ENCODE results near the gene ELAVL3.

ELAVL3 gene

DNA sequence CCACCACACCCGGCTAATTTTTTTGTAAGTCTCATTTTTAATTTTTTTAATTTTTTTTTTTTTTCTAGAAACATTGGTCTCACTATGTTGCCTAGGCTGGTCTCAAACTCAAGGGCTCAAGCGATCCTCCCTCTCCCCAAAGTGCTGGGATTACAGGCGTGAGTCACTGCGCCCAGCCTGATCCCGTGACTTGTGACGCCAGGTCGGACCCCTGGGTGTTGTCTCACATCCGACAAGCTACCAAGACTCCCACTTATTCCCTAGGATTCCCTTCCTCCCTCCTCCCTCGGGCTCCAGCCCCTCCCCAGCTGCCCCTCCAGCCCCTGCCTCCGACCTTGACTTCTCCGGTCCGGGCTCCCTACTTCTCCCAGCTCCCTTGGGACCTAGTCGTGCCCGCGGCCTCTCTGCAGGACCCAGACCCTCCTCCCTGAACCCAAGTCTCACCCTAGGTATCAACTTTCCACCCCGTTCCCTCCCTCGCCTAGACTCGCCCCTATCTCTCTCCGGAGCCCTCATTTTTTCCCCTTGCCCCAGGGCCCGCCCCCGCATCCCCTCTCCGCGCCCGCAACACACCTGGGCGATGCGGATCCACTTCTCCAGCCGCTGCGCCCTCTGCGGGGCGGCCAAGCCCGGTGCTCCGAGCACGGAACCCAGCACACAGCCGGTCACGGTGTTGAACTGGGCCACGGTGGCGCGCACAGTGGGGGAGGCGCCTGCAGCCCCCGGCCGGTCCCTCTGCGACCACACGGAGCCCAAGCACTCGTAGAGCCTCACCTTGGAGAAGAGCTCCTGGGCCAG is 74.8 kb downstream of the ELAVL3 start:
- DNase-seq = no peak

DNA sequence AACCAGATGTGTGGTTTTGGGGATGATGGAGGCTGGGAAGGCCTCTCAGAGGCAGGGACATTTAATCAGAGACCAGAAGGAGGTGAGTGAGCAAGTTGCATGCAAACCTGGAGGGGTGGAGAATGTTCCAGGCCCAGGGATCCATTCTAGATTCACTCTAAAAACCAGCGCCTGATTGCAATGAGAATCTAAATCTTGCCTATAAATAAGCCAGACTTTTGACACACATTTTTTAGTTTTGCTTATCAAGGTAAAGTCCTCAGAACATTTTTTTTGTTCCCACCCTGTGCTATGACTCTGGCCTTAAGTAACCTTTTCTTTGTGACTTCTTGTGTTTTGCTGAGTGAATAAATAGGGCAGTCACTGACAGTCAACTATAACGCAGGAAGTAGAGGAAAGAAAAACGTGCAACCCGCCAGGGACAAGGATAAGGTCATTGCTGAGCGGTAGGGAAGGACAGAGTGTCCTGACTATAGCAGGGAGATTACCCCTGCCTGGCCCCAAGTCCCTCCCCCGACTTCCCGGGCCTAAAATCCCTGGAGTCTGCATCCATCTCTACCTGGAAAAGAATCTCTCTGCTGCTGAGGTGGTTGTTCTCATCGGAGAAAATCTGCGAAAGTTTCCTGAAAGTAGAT is 76.1 kb downstream of the ELAVL3 start:
- DNase-seq = no peak

DNA sequence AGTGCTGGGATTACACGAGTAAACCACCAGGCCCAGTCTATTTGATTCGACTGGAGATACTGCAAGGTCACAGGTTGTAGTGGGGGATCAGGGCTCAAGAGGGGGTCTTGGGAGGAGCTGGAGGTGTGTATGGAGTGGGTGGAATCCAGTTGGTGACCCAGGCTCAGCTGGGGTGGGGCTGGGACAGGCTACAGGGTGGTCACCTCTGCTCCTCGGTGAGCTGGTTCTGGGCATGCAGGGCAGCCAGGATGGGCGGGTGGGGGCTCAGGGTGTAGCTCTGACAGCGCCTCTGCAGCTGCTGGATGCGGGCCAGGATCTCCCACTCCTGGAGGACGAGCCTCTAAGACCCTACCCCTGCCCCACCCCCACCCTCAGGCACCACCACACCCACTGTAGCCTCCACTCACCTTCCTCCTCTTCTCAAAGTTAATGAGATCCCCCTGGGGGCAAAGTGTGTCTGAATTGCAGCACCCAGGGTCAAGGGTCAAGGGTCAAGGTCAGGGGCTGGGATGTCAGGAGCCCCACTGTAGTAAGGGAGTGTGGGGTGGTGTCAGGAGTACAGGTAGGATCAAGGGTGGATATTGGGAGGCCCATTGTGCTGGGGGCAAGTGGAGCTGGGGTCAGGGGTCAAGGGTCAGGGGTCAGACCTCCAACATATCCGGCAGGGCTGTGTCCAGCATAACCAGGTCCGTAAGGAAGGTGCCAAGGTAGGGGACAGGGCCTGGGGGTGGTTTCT is 78.9 kb downstream of the ELAVL3 start:
- DNase-seq = no peak
